GM12891 (cell line): Measurements from ENCODE around the gene CTSF.
"Not testable (repeated sequence)": the region's sequence is repeated elsewhere in the genome, so short reads cannot be mapped to it uniquely, and the experiment has no call there.

Experiments used
- POLR2A ChIP-seq: IDR thresholded peaks from 2 replicates; pipeline ENCODE4 v1.6.1; 2011; ENCODE audit warnings: low read depth, low read length, control low read depth
- POLR2AphosphoS5 ChIP-seq: IDR thresholded peaks from 2 replicates; pipeline ENCODE4 v1.6.1; 2011; ENCODE audit warnings: low read depth, low read length, control low read depth
- TAF1 ChIP-seq: IDR thresholded peaks from 2 replicates; pipeline ENCODE4 v1.6.1; 2011; ENCODE audit warnings: low read depth, low read length, control low read depth

- TF ChIP-seq POLR2AphosphoS5, POLR2A, TAF1: not testable (repeated sequence)
Observed at GRCh38 chr11:66544952-66545351, 23.5 kb downstream of the CTSF start.
